Measurements from ENCODE around the gene STX5. TPM values are rescaled to one million over a fixed set of nuclear protein-coding genes. Genes with fewer than 3 reads are reported as not detected.
"Not testable (repeated sequence)": the region's sequence is repeated elsewhere in the genome, so short reads cannot be mapped to it uniquely, and the experiment has no call there.

The STX5 gene
- total RNA-seq, 2 experiments from 2014 or later = 30.6 to 41.0 TPM

DNA sequence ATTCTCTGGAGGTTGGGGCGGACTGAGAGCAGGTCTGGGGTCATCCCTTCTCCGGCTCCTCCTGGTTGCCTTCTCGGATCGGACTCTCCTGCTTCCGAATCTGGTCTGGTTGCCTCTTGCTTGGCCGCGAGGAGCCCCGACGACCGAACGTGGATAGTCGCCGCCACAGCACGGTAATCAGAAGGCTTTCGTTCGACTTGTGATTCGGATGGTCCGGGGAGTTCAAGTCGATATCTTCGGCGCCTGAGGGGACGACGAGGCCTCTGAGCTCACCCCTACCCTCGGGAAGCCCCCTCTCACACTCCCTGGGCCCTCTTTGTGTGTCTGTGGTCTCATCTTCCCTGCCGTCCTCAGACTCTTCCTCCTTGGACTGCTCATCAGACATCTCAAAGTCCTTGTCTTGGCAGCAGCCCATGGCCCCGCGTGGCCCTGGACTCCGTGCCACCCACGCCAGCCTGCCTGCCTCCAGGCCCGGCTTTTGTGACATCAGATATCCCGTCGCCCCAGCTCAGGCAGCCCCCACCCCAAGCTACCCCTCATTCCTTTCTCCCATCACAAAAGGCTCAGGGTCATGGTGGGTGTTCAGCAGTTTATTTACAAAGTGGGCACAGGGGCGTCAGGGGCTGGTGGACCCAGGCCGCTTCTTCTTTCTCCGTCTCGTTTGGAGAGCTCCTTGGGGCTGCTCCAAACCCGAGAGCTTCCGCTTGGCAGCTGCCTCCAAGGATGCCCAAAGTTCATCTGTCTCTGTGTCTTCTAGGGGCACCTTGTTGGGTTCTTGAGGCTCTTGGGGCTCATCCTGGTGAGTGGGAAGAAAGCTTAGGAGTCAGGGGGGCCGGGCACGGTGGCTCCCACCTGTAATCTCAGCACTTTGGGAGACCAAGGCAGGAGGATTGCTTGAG, 734 bp upstream of the STX5 start, which contains the start of gene TEX54:
TSS of gene TEX54 (minus strand) at position 506 of the 899 bp plus-strand sequence.
- TSS peak; percentile 89 for BruUV-seq (replicated peaks)

GRCh38 chr11:62830904-62831519, 839 bp downstream of the STX5 start:
- Histone ChIP-seq H3K27ac (ENCODE audit: low read depth, low read length, poor library complexity, severe bottlenecking) (peak overlapping the region; percentile 71), H2AFZ (ENCODE audit: low read length) (peak overlapping the region; percentile 62; the same call in 1 of the 2 replicates), H3K4me3 (ENCODE audit: low read depth, low read length, poor library complexity, severe bottlenecking) (peak overlapping the region; percentile 97), H3K4me2 (ENCODE audit: low read length) (peak overlapping the region; percentile 98), H3K4me1 (ENCODE audit: insufficient read depth, low read length, poor library complexity, severe bottlenecking) (peaks cover 16% of the 10 kb centered on the region), H4K20me1 (ENCODE audit: insufficient read depth, low read length) (no peaks in the 10 kb centered on the region; the same call in 1 of the 2 replicates), H3K9me2 (ENCODE audit: insufficient read depth, low read length) (no peaks in the 10 kb centered on the region), H3K9me3 (ENCODE audit: low read length) (no peaks in the 10 kb centered on the region), H3K79me2 (ENCODE audit: insufficient read depth, low read depth, low read length) (peaks cover 24% of the 10 kb centered on the region), H3K36me3 (ENCODE audit: insufficient read depth, low read length) (peaks cover 49% of the 10 kb centered on the region)
- ChIA-PET POLR2A (interaction anchor here (0.6 to 1.5 kb wide), 3 partner anchors 23 to 1469 kb away, joined by 3 to 4 read pairs (median 4); partner anchors contain the start of genes CYB561A3 and TMEM138), CTCF (ENCODE audit: unreplicated experiment) (no interaction called here)
- intact Hi-C loops (cut with micrococcal nuclease; ENCODE audit: unreplicated experiment) = loop anchor here (2.0 to 10.0 kb wide), 3 partner anchors 44 to 236 kb away; partner anchors contain the start of genes POLR2G, TMEM179B and TUT1
- DNase-seq (ENCODE audit: low spot score) = peak; percentile 74
- BruUV-seq (replicated peaks) = no TSS peak
- TF ChIP-seq CTCF (conservative IDR thresholded peaks at IDR 0.05; ENCODE audit: low read length) (no peak), EZH2phosphoT487 (IDR thresholded peaks at IDR 0.05; ENCODE audit: borderline replicate concordance, low read depth, low read length) (no peak)

More for the DNA sequence above, 734 bp upstream of the STX5 start, which contains the start of gene TEX54:
- ChIA-PET CTCF (ENCODE audit: unreplicated experiment) (interaction anchor here (0.6 to 1.2 kb wide), 2 partner anchors 11 to 25 kb away, joined by 4 to 8 read pairs; no protein-coding TSS in a partner anchor), POLR2A (interaction anchor here (1.0 to 1.5 kb wide), 4 partner anchors 9 to 181 kb away, joined by 3 to 6 read pairs (median 4); no protein-coding TSS in a partner anchor)
- no peaks in the 10 kb centered on the region for H3K9me3 ChIP-seq (ENCODE audit: low read length)
- peaks cover 52% of the 10 kb centered on the region for H3K36me3 ChIP-seq (ENCODE audit: insufficient read depth, low read length)
- TF ChIP-seq CTCF (conservative IDR thresholded peaks at IDR 0.05; ENCODE audit: low read length) (no peak), EZH2phosphoT487 (IDR thresholded peaks at IDR 0.05; ENCODE audit: borderline replicate concordance, low read depth, low read length) (no peak)
- H3K27ac ChIP-seq (ENCODE audit: low read depth, low read length, poor library complexity, severe bottlenecking) = peak within 1 kb of the TSS; percentile 71
- H2AFZ ChIP-seq (ENCODE audit: low read length) = peak within 1 kb of the TSS; percentile 62; the same call in 1 of the 2 replicates
- H3K4me2 ChIP-seq (ENCODE audit: low read length) = peak within 1 kb of the TSS; percentile 98
- H3K4me3 ChIP-seq (ENCODE audit: low read depth, low read length, poor library complexity, severe bottlenecking) = peak within 1 kb of the TSS; percentile 97
- H4K20me1 ChIP-seq (ENCODE audit: insufficient read depth, low read length) = no peaks in the 10 kb centered on the region; the same call in none of the 2 replicates
- no peaks in the 10 kb centered on the region for H3K9me2 ChIP-seq (ENCODE audit: insufficient read depth, low read length)
- no peak for DNase-seq (ENCODE audit: low spot score)
- peaks cover 37% of the 10 kb centered on the region for H3K79me2 ChIP-seq (ENCODE audit: insufficient read depth, low read depth, low read length)
- intact Hi-C loops (cut with micrococcal nuclease; ENCODE audit: unreplicated experiment) = loop anchor here (10.0 kb wide), 1 partner anchor 238 kb away; the partner anchor contains the start of gene TUT1
- H3K4me1 ChIP-seq (ENCODE audit: insufficient read depth, low read length, poor library complexity, severe bottlenecking) = peaks cover 17% of the 10 kb centered on the region

GRCh38 chr11:62828130-62828529, 3.7 kb downstream of the STX5 start:
- H2AFZ ChIP-seq (ENCODE audit: low read length); BruUV-seq (replicated peaks); H3K27ac ChIP-seq (ENCODE audit: low read depth, low read length, poor library complexity, severe bottlenecking); DNase-seq (ENCODE audit: low spot score); H4K20me1 ChIP-seq (ENCODE audit: insufficient read depth, low read length); H3K4me2 ChIP-seq (ENCODE audit: low read length); H3K9me2 ChIP-seq (ENCODE audit: insufficient read depth, low read length); CTCF ChIA-PET (ENCODE audit: unreplicated experiment); intact Hi-C loops (cut with micrococcal nuclease; ENCODE audit: unreplicated experiment); H3K4me3 ChIP-seq (ENCODE audit: low read depth, low read length, poor library complexity, severe bottlenecking); H3K9me3 ChIP-seq (ENCODE audit: low read length): not testable (repeated sequence)
- Histone ChIP-seq H3K36me3 (ENCODE audit: insufficient read depth, low read length) (peaks cover 50% of the 10 kb centered on the region), H3K4me1 (ENCODE audit: insufficient read depth, low read length, poor library complexity, severe bottlenecking) (peaks cover 16% of the 10 kb centered on the region), H3K79me2 (ENCODE audit: insufficient read depth, low read depth, low read length) (peaks cover 21% of the 10 kb centered on the region)
- POLR2A ChIA-PET = interaction anchor here (0.6 to 2.0 kb wide), 4 partner anchors 10 to 74 kb away, joined by 3 to 7 read pairs (median 4); partner anchors contain the start of genes NXF1 and ZBTB3

All from OCI-LY7 (cell line).